NCI-H226 (cell line): ENCODE data around the gene UQCRC1.

Experiments
- DNase-seq: peaks from one replicate; pipeline ENCODE4 v3.0.0-alpha.2; 2015

Gene UQCRC1

DNA sequence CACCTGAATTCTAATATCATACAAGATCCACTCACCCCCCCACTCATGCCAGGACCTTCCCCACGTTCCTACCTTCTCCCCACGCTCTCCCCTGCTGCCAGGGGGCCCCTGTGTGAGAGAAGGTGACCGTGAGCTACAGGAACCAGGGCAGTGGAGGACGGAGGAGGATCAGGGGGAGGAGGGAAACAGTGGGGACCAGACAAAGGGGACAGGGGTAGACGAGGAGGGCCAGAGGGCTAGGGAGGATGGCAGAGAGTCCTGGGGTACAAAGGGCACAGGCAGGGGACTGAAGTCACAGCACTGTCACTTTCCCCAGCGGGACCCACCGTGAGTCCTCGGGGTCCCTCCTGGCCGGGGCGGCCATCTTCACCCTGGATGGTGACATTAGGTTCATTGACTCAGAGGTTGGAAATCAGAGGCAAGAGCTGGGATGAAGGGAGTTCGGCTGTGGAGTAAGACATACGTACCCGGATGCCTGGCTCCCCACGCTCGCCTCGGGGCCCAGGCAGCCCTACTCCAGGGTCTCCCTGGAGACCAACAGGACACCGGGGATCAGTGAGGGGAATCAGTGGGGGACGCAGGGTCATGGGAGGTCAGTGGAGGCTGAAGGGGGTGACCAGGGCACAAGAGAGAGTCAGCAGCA is 39.5 kb downstream of the UQCRC1 start:
- DNase-seq: no peak

DNA sequence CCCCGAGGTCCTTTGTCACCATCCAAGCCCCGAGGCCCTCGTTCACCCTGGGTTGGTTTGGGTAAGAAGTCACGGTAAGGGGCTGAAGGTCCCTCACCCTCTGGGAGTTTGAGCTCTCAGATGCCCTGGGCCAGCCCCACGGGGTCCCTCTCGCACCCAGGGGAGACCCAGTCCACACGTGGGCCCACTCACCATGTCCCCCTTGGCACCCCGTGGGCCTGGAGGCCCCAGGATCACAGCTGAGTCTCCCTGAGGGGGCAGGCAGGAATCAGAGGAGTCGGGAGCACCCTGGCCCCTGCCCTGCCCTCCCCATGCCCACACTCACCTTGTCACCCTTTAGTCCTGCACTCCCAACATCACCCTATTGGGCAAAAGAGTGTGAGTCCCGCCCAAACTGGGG is 40.0 kb downstream of the UQCRC1 start:
- no peak for DNase-seq

DNA sequence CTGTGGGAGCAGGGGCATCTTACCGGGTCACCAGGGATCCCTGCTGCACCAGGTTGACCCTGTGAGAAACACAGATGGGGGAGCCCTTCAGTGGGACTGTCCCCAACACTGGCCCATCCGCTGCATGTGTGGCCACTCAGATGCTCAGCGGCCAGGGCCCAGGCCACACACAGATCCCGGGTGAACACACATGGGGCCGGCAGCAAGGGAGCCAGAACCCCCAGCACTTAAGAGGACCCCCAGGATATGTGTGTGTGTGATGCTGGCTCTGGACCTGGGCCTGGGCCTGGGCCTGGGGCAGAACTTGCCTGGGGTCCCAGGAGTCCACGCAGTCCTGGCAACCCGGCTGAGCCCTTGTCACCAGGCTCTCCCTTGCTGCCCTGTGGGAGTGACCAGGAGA is 41.0 kb downstream of the UQCRC1 start:
- DNase-seq: no peak

DNA sequence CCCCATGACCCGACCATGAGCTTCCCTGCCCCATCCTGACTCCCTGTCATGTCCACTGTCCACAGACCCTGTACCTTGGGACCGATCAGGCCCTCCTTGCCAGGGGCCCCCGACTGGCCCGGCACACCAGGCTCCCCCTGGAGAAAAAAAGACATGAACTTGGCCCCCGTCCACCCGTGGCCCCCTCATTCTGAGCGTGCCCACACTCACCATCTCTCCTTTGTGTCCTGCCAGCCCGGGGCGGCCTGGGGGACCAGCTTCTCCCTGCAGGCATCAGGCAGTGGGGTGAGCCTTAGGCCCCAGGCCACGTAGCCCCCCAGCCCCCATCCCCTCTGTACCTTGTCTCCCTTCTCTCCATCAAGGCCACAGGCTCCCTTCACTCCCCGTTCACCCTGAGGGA is 41.9 kb downstream of the UQCRC1 start:
- no peak for DNase-seq

DNA sequence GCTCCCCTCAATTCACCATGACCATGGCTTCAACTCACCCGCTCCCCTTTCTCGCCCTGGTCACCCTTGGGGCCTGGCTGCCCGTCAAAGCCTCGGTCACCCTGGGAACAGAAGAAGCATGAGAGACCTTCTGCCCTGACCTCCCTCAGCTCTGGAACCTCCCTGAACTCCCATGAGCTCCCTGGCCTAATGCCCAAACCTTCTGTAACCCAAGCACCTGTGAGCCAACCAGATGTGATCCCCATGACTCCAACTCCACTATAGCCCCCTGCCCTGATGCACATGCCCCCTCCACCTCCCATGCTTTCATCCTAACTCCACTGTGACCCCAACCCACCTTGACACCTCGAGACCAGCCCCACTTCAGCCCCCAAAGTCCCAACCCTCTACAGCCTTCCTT is 42.4 kb downstream of the UQCRC1 start:
- no peak for DNase-seq

DNA sequence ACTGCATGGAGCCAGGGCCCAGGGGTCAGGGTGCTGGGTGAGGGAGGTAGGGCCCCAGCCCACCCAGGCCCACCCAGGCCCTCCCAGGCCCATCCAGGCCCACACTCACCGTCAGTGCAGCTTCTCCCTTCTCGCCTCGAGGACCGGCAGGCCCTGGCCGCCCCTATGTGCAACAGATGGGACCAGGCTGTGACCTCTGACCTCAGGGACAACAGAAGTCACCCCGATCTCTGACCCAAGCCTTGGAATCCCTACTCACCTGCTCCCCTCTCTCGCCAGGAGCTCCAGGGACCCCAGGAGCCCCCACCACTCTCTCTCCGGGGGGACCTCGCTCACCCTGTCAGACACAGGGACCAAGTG is 43.1 kb downstream of the UQCRC1 start:
- DNase-seq: no peak

DNA sequence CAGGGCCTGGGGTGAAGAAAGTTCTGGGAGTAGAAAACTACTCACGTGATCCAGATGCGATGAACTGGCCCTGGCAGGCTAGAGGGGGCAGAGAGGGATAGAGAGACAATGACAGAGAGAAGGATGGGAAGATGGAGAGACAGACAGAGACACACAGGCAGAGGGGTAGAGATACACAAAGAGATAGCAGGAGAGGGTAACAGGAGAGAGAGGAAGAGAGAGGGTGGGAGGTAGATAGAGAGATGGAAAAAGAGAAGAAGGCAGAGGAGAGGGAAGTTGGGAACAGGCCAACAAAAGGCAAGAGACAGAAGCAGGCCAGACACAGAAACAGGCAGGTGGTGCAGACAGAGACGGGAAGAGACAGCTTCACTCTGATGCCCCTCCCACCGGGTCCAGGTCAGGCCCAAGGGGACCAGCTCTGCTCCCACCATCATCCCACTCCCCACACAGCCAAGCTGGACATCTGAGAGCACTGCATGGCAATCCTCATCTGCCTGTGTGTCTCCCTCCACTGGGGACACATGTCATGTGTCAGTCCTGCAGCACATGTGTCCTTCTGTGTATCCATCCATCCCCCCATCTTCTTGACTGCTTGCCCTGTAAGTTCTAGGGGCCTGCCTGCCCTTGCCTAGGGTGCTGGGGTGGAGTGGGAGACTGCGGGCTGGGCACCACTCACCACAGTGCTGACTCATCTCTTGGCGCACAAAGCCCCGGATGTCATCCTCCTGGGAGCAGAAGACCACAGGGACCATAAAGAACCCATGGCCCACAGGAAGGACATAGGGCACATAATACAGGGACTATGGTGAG is 43.6 kb downstream of the UQCRC1 start:
- DNase-seq: peak; percentile 70

DNA sequence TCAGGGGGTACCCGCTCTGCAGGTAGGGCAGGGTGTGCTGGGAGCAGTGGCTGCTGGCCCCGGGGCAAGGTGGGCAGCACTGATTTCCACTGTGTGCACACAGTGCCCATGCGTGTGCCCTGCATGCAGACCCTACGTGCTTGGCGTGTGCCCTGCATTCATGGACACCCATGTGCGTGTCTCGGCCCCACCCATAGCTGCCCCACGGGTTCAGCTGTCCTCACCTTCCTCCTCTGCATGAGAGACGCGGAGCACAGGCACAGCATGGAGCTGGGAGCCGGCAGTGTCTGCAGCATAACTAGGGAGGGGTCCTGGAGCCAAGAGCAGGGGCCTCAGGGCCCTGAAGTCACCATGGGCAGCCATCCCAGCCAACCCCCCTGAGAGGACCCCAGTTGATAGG is 44.3 kb downstream of the UQCRC1 start:
- DNase-seq: no peak

DNA sequence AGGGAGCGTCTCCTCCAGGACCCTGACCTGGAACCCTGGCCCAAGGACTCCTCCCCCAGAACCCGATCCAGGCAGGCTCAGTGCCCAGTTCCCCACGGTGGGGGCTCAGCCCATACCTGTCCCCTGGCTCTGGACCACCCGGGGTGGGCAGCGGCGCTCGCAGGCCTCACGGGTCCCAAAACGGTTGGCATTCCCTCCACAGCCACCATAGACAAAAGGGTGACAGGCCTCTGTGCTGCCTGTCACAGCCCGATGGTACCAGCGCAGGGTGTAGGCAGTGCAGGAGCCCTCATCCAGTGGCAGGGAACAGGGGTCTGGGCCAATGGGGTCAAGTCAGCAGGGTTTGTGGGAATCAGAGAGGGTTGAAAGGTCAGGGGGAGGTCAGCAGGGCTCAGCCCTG is 44.8 kb downstream of the UQCRC1 start:
- no peak for DNase-seq

DNA sequence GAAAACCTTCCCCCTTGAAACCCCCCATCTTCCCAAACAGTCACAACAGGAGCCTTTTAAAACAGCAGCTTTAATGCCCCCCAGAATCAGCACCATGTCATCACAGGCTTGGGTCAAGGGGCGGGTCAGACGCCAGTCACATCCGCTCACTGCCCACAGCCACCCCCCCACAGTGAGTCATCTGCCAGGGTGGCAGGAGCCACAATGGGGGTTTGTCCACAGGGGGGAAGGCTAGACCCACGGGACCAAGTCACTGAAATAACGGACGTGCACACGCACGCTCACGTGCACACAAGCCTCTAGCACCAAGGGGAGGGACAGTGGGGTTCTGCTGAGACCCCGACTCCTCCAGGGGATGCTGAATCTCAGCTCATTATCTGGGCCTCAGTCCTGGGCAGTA is 45.4 kb downstream of the UQCRC1 start:
- peak; percentile 49 for DNase-seq

DNA sequence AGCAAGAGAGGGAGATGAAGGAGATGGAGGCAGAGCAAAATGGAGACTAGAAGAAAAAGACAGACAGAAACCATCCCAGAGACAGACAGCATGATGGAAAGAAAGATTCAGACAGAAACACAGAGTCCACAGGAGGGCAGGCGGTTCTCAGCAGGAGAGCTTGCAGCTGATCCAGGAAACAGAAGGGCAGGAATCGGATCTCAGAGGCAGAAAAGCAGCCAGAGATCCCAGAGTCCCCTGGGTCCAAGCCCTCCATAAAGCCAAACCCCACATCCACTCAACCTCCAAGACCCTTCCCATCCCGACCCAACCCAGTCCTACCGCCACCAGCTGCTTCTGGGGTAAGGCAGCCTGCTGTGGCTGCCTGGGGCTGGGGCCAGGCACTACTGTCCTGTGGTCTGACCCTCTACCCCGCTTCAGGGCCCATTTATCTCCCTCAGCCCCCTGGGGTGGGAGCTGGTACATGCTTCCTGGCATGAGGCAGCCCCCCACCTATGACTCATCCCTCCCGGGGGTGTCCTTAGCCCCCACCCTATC is 46.0 kb downstream of the UQCRC1 start, which contains the start of gene UCN2:
Gene UCN2, minus strand, starts transcription at position 400 of the 537 bp plus-strand sequence. CDS start 657 bp downstream, outside the sequence.
- no peak for DNase-seq

DNA sequence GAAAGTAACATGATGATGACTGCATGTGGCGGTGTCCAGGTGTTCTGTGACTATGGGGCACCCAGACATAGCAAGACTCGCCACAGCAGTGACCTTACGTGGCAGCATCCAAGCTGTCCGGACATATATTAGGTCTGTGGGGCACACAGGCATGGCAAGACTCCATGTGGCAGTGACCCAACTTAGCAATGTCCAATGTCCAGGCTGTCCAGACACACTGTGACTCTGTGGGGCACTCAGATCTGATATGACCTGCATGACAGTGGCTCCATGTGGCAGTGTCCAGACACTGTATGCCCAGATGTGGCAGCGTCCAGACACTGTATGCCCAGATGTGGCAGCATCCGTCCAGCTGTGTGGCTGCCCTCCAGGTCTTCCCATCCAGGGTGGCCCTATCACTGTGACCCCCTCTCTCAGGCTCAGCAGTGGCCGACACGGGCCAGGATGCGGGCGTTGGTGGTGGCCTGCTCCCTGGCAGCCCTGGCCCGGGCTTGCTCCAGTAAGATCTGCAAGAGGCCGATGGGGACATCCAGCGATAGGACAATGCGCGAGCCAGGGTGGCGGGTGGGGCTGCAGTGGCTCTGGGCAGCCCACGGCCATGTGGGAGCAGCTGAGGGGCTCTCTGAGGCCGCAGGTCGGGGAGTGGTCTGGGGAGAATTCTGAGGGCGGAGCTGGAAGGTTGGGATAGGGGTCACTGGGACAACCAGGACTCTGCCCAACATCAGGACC is 46.9 kb downstream of the UQCRC1 start:
- DNase-seq: no peak

DNA sequence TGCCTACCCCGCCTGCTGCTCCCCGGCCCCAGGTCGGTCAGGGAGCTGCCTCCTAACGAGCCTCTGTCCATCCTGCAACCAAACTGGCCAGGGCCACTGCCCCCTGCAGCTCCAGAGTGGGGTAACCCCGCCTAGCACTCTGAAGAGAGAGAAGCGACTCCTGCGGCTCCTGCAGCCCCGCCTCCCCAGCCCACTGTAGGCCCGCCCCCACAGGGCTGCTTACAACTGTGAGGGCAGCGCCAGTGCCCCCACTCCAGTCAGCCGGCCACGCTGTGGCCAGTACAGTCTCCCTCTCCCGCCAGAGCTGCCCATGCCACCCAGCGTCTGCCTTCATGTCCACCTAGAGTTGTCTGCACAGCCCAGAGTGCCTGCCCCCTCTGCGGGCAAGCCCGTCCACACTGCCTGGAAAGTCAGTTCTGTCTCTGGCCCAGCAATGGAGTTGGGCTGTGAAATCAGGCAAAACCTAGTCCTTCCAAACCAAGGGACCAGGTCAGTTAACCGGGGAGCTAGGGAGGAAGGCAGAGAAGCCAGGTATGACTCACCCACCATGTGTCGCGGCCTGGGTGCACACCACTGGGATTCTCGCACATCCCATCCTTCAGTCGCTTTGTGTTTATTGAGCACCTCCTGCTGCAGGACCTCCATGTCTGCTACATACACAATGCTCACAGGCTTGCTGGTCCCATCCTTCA is 48.3 kb downstream of the UQCRC1 start:
- no peak for DNase-seq

DNA sequence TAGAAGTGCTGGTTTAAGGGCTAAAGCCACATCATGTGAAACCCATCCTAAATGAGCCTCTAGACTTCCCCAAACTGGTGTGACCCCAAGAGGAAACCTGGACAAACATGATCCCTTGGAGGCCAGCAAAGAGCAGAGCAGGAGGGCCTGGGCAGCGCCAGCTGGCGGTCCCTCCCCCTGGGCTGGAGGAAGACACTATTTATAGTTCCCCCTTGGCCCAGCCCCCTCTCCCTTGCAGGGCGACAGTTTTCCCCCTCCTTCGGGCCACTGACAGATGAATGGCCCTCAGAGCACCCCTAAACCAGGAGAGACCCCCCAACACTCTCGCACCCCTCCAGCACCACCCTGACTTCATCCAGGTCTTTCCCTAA is 48.8 kb downstream of the UQCRC1 start:
- DNase-seq: no peak

DNA sequence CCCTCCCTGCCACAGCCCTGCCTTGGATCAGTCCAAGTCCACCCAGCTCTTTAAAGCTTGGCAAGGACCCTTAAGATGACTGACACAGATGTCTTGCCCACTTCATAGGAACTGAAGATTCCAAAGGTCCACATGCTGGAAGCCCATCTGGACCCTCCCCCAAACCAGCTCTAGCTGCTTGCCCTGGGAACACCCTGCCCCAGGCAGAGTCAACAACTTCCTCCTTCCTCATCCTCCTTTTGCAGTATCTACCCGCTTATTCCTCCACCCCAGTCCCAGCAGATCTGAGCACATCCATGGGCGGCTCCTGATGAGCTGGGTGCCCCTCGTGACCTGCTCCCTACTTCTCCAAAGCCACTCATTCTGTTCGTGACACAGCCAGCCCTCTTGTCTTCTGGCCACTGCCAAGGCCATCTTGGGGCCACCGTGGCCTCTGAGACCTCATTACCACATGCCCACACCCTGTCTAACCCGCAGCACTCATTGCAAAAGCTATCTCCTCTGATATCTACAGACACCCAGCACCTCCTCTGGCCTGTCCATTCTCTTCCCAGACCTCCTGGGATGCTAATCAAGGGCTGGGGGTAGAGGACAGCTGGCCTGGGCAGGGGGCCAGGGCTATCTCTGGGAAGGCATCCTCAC is 50.8 kb downstream of the UQCRC1 start:
- DNase-seq: no peak

DNA sequence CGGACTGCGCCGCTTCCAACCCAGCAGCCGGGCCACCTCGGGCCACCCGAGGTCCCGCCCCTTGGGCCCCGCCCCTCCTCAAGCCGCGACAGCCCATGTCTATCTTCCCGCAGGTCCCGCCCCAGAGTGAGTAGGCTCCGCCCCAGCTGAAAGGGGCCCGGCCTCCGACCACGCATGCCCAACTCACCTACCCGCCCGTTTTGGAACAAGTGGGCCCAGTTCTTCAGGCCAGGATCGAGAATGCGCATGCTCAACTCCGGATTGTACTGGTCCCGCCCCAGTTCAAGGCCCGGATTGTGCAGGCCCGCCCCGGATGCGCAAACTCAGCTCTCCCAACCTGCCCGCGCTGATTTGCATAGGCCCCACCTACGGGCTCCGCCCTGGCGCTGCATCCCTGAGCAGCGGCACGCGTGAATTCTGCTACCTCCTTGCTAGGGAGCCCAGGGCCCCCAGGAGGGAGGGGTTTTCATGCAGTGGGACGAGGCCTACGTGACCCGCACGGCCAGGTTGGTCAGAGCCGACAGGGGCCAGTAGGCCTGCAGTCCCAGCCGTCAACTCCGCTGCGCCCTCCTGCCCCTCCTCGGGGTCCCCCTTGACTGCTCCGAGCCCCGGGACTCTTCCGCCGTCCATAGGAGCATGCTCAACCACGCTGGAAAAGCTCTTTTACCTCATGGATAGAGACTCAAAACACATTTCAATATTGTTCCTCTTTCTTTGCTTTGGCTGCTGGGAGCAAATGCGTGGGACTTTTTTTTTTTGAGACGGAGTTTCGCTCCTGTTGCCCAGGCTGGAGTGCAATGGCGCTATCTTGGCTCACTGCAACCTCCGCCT is 52.4 kb downstream of the UQCRC1 start, which contains the start of gene PFKFB4:
Gene PFKFB4, minus strand, starts transcription at position 8 of the 831 bp plus-strand sequence. CDS start 26 bp downstream, outside the sequence.
- DNase-seq: peak; percentile 96

DNA sequence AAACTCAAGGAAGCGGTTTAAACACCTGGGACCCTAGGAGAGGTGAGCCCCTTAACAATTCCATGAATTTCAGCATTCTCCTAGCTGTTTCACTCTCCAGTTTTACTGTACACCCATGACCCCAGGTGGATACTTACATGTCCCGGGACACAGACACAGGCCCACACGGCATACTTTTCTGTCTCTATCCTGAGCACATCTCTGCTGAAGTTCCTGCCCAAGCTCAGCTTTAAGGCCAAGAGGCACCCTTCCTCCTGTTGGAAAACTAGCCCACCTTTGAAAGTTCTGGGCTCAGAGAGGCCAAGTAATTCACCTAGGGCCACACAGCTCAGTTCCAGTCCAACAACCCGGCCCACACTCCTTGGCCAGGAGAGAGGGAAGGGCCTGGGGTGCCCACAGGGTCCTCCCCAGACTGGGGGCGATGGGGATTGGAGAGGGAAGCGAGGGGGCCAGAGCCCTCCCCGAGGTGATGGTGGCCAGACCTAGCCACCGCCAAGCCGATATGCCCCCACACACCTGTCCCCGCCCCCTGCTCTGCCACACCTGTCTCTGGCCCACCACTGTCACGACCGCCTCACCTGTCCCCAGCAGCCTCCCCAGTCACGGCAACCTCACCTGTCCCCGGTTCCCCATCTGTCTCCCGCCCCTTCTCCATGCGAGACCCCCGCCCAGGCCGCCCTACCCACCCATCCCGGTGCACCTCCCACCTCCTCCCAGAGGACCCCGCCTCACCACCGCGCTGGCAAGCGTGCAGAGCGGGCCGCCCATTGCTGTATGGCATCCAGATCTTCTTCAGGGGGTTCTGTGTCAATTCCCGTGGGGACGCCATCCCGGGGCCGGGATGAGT is 53.3 kb downstream of the UQCRC1 start:
- no peak for DNase-seq

DNA sequence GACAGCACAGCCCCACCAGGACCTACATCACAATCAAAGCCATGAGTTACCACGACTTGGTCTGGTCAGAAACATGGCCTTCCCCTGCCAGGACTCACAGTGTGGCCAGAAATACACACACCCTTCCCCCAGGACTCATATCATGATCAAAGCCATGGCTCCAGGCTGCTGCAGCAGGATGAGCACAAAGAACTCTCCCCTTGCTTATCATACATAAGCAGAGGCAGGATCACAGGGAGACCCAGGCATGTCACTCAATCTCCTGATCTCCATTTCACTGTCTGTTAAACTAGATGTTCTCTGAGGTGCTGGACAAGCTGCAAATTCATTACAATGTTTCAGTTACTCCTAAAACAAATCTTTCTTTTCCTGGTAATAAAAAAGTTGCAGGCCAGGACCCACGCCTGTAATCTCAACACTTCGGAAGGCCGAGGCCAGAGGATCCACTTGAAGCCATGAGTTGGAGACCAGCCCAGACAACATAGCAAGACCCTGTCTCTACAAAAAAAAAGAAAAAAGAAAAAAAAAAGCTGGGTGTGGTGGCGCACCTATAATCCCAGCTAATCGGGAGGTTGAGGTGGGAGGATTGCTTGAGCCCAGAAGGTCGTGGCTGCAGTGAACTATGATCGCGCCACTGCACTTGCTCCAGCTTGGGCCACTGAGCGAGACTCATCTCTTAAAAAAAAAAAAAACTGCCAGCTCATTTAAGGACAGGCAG is 54.1 kb downstream of the UQCRC1 start:
- no peak for DNase-seq
